Neutrophil (primary cell): ENCODE measurements around the gene ALPK3.
"Not testable (repeated sequence)": the region's sequence is repeated elsewhere in the genome, so short reads cannot be mapped to it uniquely, and the experiment has no call there.

Experiments
- H3K27ac ChIP-seq: fragments of 200-600 bp; sonication (generic); 2 replicates; pipeline ENCODE4 v1.5.1; 2016; ENCODE audit warnings: mild to moderate bottlenecking, moderate library complexity
- H3K27me3 ChIP-seq: fragments of 200-600 bp; sonication (generic); 2 replicates; pipeline ENCODE4 v1.6.0; 2016; ENCODE audit warnings: mild to moderate bottlenecking
- H3K36me3 ChIP-seq: fragments of 200-600 bp; sonication (generic); 2 replicates; pipeline ENCODE4 v1.5.1; 2017
- H3K4me1 ChIP-seq, 2 experiments: fragments of 200-600 bp in 1 of 2; sonication (generic) in 1 of 2; 1 replicate in 1 of 2; 2 replicates in 1 of 2; pipeline versions ENCODE4 v1.5.1 to v1.6.1; 2013 to 2016; ENCODE audit warnings: low read depth in 1 of 2, low read length in 1 of 2, mild to moderate bottlenecking in 1 of 2, moderate library complexity in 1 of 2; ENCODE audit not compliant: control insufficient read depth in 1 of 2, insufficient read depth in 1 of 2
- H3K4me3 ChIP-seq, 2 experiments: fragments of 200-600 bp in 1 of 2; sonication (generic) in 1 of 2; 1 replicate in 1 of 2; 2 replicates in 1 of 2; pipeline ENCODE4 v1.5.1; 2013 to 2016; ENCODE audit warnings: low read depth in 1 of 2, low read length in 1 of 2, mild to moderate bottlenecking in 1 of 2, moderate library complexity in 1 of 2
- H3K9me3 ChIP-seq: fragments of 200-600 bp; sonication (generic); 2 replicates; pipeline ENCODE4 v1.5.1; 2016
- TF ChIP-seq, protein P1 (sequence below): fragments of 200-600 bp; sonication (generic); IDR thresholded peaks from 2 replicates; pipeline ENCODE4 v1.5.1; 2016; ENCODE audit warnings: antibody characterized with exemption

The ALPK3 gene

DNA sequence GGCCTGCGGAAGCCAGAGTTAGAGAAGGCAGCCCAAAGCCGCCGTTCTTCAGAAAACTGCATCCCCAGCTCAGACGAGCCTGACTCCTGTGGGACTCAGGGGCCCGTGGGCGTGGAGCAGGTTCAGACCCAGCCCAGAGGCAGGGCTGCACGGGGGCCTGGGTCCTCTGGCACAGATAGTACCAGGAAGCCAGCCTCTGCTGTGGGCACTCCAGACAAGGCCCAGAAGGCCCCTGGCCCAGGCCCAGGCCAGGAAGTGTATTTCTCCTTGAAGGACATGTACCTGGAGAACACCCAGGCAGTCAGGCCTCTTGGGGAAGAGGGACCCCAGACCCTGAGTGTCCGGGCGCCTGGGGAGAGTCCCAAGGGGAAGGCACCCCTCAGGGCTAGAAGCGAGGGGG, 23.1 kb downstream of the ALPK3 start:
- Histone ChIP-seq H3K4me1 (peaks cover 26 to 29% of the 10 kb centered on the region in 2 experiments), H3K36me3 (no peaks in the 10 kb centered on the region), H3K4me3 (no peak overlapping the region), H3K27ac (no peak overlapping the region), H3K9me3 (no peaks in the 10 kb centered on the region), H3K27me3 (no peaks in the 10 kb centered on the region)
- TF ChIP-seq, protein P1, sequence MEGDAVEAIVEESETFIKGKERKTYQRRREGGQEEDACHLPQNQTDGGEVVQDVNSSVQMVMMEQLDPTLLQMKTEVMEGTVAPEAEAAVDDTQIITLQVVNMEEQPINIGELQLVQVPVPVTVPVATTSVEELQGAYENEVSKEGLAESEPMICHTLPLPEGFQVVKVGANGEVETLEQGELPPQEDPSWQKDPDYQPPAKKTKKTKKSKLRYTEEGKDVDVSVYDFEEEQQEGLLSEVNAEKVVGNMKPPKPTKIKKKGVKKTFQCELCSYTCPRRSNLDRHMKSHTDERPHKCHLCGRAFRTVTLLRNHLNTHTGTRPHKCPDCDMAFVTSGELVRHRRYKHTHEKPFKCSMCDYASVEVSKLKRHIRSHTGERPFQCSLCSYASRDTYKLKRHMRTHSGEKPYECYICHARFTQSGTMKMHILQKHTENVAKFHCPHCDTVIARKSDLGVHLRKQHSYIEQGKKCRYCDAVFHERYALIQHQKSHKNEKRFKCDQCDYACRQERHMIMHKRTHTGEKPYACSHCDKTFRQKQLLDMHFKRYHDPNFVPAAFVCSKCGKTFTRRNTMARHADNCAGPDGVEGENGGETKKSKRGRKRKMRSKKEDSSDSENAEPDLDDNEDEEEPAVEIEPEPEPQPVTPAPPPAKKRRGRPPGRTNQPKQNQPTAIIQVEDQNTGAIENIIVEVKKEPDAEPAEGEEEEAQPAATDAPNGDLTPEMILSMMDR: no peak

DNA sequence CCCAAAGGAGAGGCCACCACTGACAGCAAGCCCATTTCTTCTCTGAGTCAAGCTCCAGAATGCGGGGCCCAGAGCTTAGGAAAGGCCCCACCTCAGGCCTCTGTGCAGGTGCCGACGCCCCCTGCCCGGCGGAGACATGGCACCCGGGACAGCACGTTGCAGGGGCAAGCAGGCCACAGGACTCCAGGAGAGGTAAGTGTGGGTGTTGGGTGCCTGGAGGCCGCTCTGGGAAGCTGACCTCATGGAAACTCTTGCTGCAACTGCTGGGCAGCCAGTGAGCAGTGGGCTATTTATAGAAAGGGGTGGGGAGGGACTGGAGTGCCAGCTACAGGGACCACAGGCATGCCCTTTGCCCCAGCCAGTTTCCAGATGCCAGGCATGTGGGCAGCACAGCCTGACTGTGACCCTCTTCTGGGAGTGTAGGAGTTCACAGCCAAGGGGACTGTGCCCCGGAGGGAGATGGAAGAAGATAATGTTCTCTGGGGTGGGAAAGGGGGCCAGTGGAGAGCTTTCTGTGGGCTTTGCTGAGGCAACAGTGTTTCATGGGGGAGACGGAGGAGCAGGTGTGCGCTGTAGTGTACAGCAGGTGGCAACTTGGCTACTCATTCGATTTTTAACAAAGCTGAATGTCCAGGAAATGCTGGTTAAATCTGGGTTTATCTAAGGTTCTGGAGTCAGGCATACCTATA, 23.7 kb downstream of the ALPK3 start:
- Histone ChIP-seq H3K27me3 (no peaks in the 10 kb centered on the region), H3K4me3 (no peak overlapping the region), H3K27ac (no peak overlapping the region), H3K4me1 (peaks cover 20 to 23% of the 10 kb centered on the region in 2 experiments), H3K36me3 (no peaks in the 10 kb centered on the region), H3K9me3 (no peaks in the 10 kb centered on the region)
- TF ChIP-seq, protein P1: no peak

DNA sequence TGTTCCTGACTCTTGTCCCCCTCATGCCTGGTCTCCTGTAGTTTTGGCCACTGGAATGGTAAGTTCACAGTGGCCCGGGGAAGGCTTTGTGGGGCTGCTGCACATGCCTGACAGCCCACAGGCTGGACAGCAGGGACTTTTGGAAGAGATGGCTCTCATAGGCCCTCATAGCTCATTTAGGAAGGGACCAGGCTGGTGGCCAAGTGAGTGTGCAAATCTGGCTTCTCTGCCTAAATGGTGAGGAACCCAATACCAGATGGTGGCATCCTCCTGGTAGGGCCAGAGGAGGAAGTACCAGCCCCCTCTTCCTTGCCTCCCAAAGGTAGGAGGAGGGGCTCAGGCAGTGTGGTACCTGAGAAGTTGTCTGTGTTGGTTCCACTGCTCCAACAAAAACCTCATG, 25.6 kb downstream of the ALPK3 start:
- Histone ChIP-seq H3K27me3 (no peaks in the 10 kb centered on the region), H3K4me1 (peaks cover under 1 to 4% of the 10 kb centered on the region in 2 experiments), H3K36me3 (no peaks in the 10 kb centered on the region), H3K4me3 (no peak overlapping the region), H3K9me3 (no peaks in the 10 kb centered on the region), H3K27ac (no peak overlapping the region)
- TF ChIP-seq, protein P1: no peak

DNA sequence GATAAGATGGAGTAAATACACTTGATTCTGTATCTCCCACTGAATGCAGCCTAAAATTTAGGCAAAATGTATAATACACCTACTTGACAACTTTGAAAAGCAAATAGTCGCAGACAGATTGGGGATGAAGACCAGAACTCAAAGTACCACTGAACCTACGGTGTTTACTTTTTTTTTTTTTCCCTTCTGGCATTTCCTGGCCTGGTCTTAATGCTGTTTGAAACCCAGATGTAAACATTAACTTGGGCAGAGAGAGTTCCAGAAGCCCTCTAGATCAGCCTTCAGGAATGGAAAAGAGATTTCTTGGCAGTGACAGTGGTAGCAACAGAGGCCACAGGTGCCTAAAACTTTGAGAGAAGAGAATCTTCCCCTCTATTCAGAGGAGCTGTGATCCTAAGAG, 27.8 kb downstream of the ALPK3 start:
- H3K4me1 ChIP-seq: no peaks in the 10 kb centered on the region
- TF ChIP-seq, protein P1: no peak
- H3K4me3 ChIP-seq: no peak overlapping the region
- H3K27ac ChIP-seq: no peak overlapping the region
- H3K9me3 ChIP-seq: no peaks in the 10 kb centered on the region
- H3K27me3 ChIP-seq: no peaks in the 10 kb centered on the region
- no peaks in the 10 kb centered on the region for H3K36me3 ChIP-seq

DNA sequence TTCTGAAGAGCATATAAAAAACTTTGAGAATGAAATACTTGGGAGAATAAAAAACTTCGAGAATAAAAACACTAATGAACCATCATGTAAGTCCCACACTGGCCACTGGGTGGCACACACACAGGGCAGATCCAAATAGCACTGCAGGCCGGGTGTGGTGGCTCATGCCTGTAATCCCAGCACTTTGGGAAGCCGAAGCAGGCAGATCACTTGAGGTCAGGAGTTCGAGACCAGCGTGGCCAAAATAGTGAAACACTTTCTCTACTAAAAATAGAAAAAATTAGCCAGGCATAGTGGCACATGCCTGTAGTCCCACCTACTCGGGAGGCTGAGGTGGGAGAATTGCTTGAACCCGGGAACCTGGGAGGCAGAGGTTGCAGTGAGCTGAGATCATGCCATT, 28.5 kb downstream of the ALPK3 start:
- not testable (repeated sequence) for H3K27ac ChIP-seq, H3K4me1 ChIP-seq, H3K36me3 ChIP-seq, H3K27me3 ChIP-seq, H3K9me3 ChIP-seq, H3K4me3 ChIP-seq
- TF ChIP-seq, protein P1: peak; percentile 71

DNA sequence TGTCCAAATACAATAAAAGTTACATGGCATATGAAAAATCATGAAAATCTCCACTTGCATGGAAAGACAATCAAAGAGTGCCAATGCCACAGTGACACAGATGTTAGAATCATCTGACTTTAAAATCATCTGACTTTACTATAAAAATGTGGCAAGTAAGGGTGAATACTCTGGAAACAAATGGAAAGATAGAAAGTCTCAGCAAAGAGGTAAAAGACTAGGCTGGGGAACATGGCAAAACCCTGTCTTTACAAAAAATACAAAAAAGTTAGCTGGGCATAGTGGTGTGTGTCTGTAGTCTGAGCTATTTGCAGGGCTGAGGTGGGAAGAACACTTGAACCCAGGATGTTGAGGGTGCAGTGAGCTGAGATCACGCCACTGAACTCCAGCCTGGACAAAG, 29.1 kb downstream of the ALPK3 start:
- Histone ChIP-seq H3K4me1 (no peaks in the 10 kb centered on the region), H3K36me3 (no peaks in the 10 kb centered on the region), H3K27ac (no peak overlapping the region), H3K27me3 (no peaks in the 10 kb centered on the region), H3K9me3 (no peaks in the 10 kb centered on the region), H3K4me3 (no peak overlapping the region)
- TF ChIP-seq, protein P1: no peak
